Activated CD8-positive, alpha-beta memory T cell treated with anti-CD3 and anti-CD28 coated beads for 36 hours (primary cell): ENCODE measurements around the gene ANXA11. TPM values are rescaled to one million over a fixed set of nuclear protein-coding genes. Genes with fewer than 3 reads are reported as not detected.

Source experiments
- CTCF ChIA-PET: fragments of 350-600 bp; sonication (Branson Sonifier 250); formaldehyde crosslinking; loops from one replicate; lab custom pipeline; 2021; ENCODE audit warnings: antibody characterized with exemption; lab: Charles Lee
- POLR2A ChIA-PET: fragments of 350-600 bp; sonication (Branson Sonifier 250); formaldehyde crosslinking; loops from one replicate; lab custom pipeline; 2021; ENCODE audit warnings: antibody characterized with exemption; lab: Charles Lee
- total RNA-seq, 2 experiments: library from RNA; stranded (reverse); gene quantifications; one replicate each; pipeline ENCODE4 v1.2.3, GENCODE V29; 2021

Gene ANXA11
- total RNA-seq, 2 experiments from 2014 or later: 195 to 208 TPM

DNA sequence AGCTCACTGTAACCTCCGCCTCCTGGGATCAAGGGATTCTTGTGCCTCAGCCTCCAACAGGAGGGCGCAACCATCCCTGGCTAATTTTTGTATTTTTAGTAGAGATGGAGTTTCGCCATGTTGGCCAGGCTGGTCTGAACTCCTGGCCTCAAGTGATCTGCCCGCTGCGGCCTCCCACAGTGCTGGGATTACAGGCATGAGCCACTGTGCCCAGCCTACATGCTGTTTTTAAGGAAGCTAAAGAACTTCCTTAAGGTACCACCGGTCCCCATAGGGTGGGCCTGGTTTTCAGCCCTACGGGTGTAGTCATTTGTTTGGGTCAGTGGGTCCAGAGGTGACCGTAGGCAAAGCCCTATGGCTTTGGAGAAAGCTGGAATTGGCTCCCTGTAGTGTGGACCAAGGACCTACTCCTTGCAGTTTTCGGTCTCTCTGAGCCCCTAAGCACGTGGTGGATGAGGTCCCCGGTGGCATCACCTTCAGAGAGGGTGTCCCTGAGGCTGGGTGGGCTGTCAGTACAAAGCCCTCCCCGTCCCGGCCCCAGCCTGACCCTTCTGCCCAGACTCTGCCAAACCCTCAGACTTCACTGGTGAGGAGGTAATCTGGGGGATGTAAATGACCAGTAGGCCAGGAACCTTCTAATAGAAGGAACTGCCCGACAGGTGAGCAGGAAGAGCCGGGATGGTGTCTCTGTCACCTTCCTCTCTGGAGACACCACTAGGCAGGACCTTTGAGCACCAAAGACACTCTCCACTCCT, 30.5 kb downstream of the ANXA11 start:
- CTCF ChIA-PET: no interaction called here

DNA sequence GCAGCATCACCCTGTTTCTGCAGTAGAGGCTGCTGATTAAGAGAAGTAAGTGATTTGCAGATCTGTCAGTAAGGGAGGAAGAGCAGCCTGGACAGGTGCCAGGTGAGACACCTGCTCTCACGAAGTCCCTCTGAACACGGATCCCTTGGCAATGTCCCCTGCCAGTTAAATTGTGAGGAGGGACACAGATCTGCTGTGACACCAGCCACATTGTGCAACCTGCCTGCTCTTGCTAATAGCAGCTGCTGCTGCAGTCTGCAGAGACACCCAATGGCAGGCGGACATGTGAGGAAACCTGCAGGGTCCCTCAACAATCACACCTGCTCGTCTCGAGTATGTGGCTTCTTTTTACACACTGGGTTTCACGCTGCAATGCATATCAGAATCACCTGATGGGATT, 31.9 kb downstream of the ANXA11 start:
- CTCF ChIA-PET: no interaction called here
- POLR2A ChIA-PET: no interaction called here

More for the DNA sequence above, 30.5 kb downstream of the ANXA11 start:
- POLR2A ChIA-PET: no interaction called here

DNA sequence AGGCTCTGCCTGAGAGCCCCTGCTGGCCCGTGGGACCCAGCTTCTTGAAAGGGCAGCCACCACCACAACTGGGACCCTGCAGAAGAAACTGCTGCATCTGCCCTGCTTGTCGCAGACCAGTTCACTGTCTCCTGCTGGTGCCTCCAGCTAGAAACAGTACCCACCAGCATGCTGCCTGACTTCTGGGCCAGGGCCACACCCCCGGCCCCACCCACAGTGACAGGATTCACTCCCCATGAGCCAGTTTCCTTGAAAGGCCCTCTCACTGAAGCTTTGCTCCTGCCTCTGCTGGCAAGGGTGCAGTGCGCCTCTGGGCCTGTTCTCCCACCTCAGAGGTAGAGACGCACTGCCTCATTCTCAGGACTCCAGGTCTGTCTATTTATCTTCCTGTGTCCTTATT, 32.4 kb downstream of the ANXA11 start:
- POLR2A ChIA-PET: no interaction called here
- CTCF ChIA-PET: no interaction called here

DNA sequence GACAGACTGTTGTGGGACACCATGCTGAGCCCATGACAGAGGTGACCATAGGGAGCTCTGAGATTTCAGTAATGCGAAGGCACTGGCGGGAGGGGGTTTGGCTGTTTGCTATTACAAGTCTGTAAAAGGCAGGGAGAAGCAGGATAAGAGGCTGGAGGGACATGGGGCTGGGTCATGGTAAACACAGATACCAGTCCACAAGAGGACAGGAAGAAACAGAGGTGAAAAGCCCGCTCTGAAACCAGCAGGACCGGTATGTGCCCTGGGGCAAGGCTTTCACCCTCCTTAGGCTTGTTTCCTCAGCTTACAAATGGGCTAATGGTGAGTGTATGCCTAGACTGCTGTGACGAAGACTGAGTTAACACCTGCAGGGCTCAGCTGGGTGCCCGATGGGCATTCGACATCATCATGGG, 34.1 kb downstream of the ANXA11 start:
- ChIA-PET CTCF (no interaction called here), POLR2A (no interaction called here)

DNA sequence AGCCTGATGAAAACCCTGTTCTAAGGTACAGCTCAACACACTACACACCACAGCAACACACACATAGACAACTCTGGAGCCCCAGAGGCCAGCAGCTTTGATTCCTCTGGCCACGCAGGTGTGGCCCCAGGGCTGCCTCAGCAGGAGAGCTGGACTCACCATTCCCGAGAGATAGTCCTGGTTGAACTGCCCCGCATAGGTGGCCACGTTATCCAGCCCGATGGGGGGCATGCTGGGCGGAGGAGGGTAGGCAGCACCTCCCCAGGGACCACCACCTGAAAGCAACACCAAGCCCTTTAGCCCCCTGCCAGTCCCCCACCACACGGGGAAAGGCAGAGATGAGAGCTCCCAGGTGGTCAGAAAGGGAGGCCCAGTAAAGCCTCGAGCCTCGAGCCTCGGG, 34.7 kb downstream of the ANXA11 start:
- ChIA-PET CTCF (no interaction called here), POLR2A (no interaction called here)

DNA sequence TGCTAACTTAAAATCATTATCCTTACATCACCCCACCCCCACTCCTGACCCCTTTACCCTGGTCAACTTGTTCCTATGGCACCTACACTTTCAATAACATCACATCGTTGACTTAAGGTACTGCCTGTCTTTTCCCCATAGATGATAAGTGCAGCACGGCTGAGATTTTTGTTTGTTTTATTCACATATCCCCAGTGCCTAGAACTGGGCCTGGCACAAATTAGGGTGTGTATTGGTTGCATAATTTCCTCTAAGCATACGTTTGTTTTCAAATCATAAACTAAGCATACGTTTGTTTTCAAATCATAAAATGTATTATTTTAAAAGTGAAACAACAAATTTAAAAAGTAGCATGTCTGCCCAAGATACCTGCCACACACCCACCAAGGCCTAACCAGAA, 35.3 kb downstream of the ANXA11 start:
- ChIA-PET POLR2A (no interaction called here), CTCF (no interaction called here)

DNA sequence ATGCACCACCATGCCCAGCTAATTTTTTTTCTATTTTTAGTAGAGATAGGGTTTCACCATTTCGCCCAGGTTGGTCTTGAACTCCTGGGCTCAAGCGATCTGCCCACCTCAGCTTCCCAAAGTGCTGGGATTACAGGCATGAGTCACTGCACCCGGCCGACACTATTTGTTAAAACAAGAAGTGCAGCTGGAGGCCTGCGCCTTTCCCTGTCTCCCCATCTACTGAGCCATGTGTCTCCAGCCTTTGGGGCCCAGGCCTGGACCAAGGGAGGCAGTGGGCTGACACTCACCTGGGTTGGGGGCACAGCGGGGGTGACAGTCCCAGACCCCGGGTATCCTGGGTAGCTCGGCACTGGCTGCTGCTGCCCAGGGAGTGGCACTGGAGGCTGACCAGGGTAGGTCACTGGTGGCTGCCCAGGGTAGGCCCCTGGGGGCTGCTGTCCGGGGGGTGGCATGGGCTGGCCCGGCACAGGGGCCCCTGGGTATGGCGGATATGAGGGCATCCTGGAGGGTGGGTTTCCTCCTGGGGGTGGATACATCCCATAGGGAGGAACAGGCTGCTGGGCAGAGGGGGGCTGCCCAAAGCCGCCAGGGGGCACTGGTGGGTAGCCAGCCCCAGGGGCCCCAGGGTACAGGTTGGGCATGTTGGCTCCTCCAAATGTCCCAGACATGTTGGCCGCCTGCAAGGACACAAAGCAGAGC, 36.5 kb downstream of the ANXA11 start:
- ChIA-PET CTCF (interaction anchor here (0.7 to 1.4 kb wide), 4 partner anchors 9 to 53 kb away, joined by 3 to 5 read pairs (median 4); no protein-coding TSS in a partner anchor), POLR2A (interaction anchor here (0.7 kb wide), 1 partner anchor 398 kb away, joined by 3 read pairs; no protein-coding TSS in a partner anchor)

DNA sequence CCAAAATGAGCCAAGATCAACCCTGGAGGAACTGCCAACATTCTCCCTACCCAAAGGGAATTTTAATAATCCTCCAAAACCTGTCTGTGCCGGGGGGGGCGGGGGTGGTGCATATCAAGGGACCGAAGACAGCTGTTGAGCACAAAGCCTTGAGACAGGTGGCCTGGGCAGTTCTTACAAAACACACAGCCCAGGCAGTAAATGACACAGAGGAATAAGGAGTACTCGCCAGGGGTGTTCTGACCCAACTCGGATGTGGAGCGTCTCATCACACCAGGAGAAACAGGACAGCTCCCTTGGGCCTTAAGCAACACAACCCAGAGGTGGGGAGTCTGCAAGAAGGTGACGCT, 37.2 kb downstream of the ANXA11 start:
- ChIA-PET CTCF (interaction anchor here (0.7 to 1.2 kb wide), 3 partner anchors 8 to 24 kb away, joined by 3 to 4 read pairs (median 3); no protein-coding TSS in a partner anchor), POLR2A (interaction anchor here (0.6 to 0.7 kb wide), 2 partner anchors 398 to 702 kb away, joined by 3 to 6 read pairs; no protein-coding TSS in a partner anchor)

DNA sequence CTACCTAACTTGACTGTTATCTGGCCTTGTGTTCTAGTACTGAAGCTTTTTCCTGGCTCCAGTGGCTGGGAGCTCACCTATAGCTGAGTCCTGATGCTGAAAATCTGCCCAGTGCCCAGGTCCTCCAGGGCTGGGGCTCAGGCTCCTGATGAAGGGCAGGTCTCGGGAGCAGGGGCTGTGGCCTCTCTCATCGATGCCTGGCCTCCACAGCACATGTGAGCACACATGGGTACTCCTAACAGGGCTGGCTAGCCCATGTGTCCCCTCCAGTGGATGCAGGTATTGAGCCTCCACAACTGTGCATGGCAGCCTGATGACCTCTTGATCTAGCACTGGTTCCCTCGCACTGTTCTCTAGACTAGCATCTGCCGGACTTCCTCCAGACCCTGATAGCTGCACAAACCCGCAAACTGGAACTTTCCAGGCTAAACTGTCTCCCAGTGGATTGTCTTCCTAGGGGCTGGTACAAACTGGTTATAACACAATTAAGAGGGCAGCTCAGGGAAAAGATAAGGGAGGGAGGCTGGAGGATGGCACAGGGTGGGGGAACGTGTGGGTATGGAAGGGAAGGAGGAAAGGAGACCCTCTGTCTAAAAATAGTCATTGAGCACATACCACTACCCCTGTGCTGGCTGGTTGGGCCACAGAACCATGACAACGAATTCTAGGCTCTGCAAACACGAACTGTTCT, 37.7 kb downstream of the ANXA11 start:
- ChIA-PET POLR2A (interaction anchor here (0.6 to 0.7 kb wide), 2 partner anchors 399 to 701 kb away, joined by 3 to 6 read pairs; no protein-coding TSS in a partner anchor), CTCF (interaction anchor here (1.0 to 1.2 kb wide), 2 partner anchors 18 to 24 kb away, joined by 3 to 4 read pairs; no protein-coding TSS in a partner anchor)

DNA sequence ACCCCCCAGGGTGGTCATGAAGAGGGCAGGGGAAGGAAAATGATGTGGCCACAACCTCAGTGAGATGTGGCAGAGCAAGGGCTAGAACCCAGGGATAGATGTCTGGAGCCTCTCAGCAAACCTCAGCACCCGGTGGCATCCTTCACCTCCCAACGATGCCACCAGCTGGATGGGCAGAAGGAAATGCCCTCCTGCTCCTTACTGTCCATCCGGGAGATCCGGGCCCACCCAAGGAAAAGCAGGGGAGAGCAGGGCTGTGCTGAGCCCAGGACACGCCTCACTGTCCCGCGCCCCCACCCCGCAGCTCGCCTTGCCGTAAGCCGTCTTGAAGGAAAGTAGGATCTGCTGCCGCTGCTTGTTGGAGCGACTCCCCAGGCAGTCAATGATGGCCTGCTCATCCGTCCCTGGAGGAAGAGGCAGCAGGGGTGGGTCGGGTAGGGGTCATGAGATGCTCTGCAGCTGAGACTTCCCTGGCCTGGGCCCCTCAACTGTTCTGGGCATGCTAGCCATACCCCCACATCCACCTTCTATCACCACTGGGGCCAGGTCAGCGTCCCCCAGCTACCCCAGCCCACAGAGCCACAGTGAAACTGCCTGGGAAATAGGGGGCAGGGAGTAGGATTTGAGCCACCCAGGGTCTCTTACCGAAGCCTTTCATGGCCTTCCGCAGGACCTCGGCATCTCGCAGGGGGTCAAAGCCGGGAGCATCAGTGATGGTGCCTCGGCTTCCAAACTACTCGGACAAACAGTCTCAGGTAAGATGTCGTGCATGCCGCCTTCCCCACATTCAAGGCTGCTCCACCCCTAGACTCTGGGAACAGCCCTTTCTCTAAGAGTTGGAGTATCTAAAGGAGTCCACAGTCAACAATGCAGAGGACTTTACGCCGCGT, 38.5 kb downstream of the ANXA11 start:
- ChIA-PET CTCF (no interaction called here), POLR2A (no interaction called here)

DNA sequence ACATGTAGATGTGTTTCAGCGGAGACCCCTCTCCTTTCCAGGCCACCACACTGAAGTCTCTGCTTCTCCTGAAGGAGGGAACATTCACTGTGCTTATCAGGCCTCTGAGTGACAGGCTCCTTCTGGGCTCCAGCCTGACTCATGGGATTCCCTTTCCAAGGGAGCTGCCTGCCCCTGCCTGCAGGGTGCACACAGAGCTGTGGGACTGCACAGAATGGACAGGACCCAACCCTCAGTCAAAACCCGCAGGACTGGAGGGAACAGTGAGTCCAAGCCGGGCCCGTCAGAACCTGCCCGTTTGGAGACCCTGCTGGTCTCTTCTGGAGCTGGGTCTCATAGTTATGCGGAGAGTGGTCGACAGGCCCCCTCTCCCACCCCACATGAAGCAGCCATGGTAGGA, 40.2 kb downstream of the ANXA11 start:
- ChIA-PET CTCF (interaction anchor here (1.5 kb wide), 1 partner anchor 21 kb away, joined by 3 read pairs; no protein-coding TSS in a partner anchor), POLR2A (no interaction called here)

DNA sequence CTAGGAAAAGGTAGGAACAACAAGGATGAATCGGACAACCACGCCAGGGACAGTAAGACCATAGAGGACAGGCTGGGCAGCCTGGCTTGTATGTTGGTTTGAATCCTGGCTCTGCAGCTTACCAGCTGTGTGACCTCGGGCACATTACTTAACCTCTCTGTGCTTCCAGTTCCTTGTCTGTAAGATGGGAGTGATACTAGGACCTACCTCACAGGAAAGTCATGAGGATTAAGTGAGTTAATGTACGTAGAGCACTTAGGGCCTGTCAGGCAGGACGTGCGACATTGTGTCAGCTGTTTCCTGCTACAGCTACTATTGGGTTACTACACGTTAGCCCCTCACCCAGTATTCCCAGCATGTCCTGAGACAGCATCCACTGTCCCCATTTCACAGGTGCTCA, 40.7 kb downstream of the ANXA11 start:
- ChIA-PET POLR2A (no interaction called here), CTCF (interaction anchor here (1.5 kb wide), 1 partner anchor 21 kb away, joined by 3 read pairs; no protein-coding TSS in a partner anchor)

DNA sequence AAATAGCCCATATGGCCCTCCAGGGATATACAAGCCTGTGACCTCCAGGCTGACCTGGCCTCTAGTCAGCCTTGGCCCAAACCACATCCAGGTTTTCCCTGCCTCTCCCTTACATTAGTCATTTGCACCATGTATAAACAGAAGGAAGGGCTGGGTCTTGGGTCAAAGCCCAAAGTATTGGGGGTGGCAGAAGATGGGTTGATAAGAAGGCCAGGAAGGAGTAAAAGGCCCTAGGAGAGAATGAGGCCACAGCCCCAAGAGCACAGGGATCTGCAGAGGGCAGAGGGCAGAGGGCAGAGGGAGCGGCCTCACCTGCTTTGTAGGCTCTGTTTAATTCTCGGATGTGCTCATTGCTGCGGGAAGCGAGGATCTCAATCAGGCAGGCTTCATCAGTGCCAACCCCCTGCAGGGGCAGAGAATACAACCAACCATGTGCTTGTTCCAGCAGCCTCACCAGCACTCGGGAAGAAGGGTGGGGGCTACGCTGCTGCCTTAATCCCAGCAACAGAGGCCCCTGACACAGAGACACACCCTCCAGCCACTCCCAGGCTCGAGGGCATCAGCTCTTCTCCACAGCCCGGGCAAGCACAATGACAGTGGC, 41.5 kb downstream of the ANXA11 start:
- POLR2A ChIA-PET: no interaction called here
- CTCF ChIA-PET: no interaction called here

DNA sequence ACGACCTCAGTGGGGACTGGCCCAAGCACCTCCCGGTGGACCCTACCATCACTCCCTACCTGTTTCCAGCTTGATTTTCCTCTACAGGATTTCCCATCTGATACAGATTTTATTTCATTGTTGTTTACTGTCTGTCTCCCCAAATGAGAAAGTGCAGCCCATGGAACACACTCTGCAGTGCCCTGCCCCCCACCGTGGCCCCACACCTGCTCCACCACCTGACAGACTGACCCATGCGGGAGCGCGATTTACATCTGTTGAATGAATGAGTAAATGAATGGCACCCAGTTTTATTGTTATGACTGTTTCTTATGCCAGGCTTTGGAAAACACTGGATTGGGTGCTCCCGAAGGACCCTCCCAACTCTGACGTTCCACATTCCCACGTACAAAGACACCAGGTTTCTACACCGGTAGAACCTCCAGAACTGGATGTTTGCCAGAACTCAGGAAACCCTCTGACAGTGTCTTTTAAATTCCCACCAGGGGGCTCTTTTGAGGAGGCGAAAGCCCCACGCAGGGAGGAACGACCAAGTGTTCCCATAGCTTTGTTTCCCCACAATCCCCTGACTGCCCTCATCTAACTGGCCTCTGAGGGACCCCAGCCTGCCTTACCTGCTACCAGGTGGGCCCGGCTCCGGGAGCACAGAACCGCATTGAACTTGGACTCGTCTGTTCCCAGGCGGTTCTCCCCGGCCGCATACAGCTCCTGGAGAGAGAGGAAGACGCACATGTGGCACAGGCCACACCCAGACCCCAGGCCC, 43.8 kb downstream of the ANXA11 start:
- POLR2A ChIA-PET: no interaction called here

DNA sequence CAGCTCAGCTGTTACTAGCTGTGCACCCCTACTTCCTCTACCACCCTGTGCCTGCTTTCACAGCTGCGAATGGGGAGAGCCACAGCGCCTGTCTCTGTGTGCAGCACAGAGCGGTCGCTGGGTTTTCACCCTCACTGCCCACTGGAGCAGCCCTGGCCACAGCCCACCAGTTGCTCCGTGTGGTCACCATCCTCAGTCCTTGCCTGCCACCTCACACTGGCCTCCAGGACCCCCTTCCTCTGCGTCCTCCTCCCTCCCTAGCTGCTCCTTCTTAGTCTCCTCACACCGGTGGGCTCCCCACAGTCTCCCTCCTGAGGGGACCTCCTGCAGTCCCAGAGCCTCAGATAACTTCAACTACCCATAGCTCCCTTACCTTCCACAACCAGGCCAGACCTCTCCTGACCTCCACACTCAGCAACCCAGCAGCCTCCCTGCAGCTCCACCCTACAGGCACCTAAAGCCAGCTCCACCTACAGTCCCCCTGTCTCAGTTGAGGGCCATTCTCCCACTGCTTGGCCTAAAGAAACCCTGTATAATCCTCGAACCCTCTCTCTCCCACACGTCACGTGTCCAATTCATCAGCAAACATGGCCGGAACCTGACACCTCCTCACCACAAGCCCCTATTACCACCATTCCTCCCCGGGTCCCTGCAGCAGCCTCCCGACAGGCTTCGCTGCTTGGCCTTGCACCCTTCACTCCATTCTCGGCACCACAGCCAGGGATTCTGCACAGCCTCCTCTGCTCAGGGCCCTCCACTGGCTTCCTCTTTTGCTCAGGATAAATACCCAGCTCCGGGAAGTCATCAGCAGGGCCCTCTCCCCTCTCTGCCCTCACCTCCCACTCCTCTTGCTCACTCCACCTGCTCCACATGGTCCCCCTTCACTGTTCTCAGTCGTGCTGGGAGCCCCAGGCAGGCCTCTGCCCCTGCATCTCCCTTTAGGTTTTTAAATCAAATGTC, 44.7 kb downstream of the ANXA11 start:
- CTCF ChIA-PET: interaction anchor here (0.6 to 1.6 kb wide), 3 partner anchors 8 to 102 kb away, joined by 3 to 7 read pairs (median 3); no protein-coding TSS in a partner anchor
- POLR2A ChIA-PET: no interaction called here

More for the DNA sequence above, 43.8 kb downstream of the ANXA11 start:
- CTCF ChIA-PET: interaction anchor here (1.2 kb wide), 2 partner anchors 17 to 60 kb away, joined by 3 read pairs; no protein-coding TSS in a partner anchor

DNA sequence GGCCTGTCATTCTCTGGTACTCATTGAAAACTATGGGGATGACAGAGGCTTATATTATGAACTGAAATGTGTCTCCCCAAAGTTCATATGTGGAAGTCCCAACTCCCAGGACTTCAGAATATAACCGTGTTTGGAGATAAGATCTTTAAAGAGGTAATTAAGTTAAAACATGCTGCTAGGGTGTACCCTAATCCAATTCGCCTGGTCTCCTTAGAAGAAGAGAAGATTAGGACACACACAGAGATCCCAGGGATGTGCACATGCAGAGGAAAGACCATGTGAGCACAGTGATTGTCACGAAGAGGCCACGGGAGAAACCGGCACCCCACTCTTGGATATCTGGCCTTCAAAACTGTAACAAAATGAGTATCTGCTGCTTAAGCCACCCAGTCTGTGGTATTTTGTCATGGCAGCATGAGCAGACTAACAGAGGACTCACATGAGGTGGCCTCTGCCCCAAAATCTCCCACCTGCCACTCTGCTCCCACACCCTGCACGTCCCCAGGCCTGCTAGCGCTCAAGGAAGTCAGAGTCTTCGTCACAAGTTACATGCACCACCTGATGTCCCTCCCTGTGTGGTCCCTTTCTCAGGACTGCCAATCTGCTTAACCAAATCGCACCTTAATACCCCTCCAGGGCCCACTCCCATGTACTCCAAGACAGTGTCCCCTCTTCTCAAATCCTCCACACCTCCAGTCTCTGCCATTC, 46.0 kb downstream of the ANXA11 start:
- ChIA-PET CTCF (interaction anchor here (0.6 to 1.6 kb wide), 3 partner anchors 9 to 104 kb away, joined by 3 to 7 read pairs (median 3); no protein-coding TSS in a partner anchor), POLR2A (no interaction called here)
